Esophagus muscularis mucosa (tissue), 4 donors: ENCODE results near the gene INTS13. TPM values are rescaled to one million over a fixed set of nuclear protein-coding genes. Genes with fewer than 3 reads are reported as not detected.
"Not testable (repeated sequence)": the region's sequence is repeated elsewhere in the genome, so short reads cannot be mapped to it uniquely, and the experiment has no call there.

Experiments used
- DNase-seq: peaks from one replicate; pipeline ENCODE4 v3.0.0-alpha.2; 2017; ENCODE audit errors: extremely low spot score
- H3K27ac ChIP-seq, 4 donors: fragments of 200-600 bp; sonication (generic); replicated peaks in 1 of 4; 1 replicate in 3 of 4; 2 replicates in 1 of 4; pipeline ENCODE4 v1.5.1; 2016 to 2019; ENCODE audit warnings: mild to moderate bottlenecking in 1 of 4
- H3K27me3 ChIP-seq, 4 donors: fragments of 200-600 bp; sonication (generic); one replicate each; pipeline versions ENCODE4 v1.5.1 to v1.6.0; 2016 to 2019
- H3K36me3 ChIP-seq, 4 donors: fragments of 200-600 bp; sonication (generic); one replicate each; pipeline ENCODE4 v1.5.1; 2016 to 2019
- H3K4me1 ChIP-seq, 4 donors: fragments of 200-600 bp; sonication (generic); one replicate each; pipeline ENCODE4 v1.5.1; 2016 to 2019
- H3K4me3 ChIP-seq, 4 donors: fragments of 200-600 bp; sonication (generic); 1 replicate in 2 of 4; 2 replicates in 2 of 4; pipeline ENCODE4 v1.5.1; 2016 to 2019; ENCODE audit warnings: mild to moderate bottlenecking in 4 of 4, moderate library complexity in 1 of 4
- H3K9me3 ChIP-seq, 4 donors: fragments of 200-600 bp; sonication (generic); 1 replicate in 3 of 4; 2 replicates in 1 of 4; pipeline ENCODE4 v1.5.1; 2016 to 2019
- EP300 ChIP-seq: sonication (generic); formaldehyde crosslinking; IDR thresholded peaks from one replicate; pipeline ENCODE4 v1.6.1; 2017; ENCODE audit warnings: antibody characterized with exemption
- POLR2A ChIP-seq: fragments of 450-650 bp; IDR thresholded peaks from one replicate; pipeline ENCODE4 v1.6.1; 2017; ENCODE audit warnings: antibody characterized with exemption, moderate library complexity, mild to moderate bottlenecking, low read depth
- POLR2AphosphoS5 ChIP-seq, 2 donors: sonication (generic); formaldehyde crosslinking; IDR thresholded peaks; one replicate each; pipeline ENCODE4 v1.6.1; 2017; ENCODE audit warnings: antibody characterized with exemption in 2 of 2
- WGBS: methylation state at CpG from one replicate; pipeline ENCODE4 v1.1.5; 2018; 5-methylcytosine and 5-hydroxymethylcytosine counted together
- intact Hi-C: fragments of 100-400 bp; cut with DNase I; formaldehyde crosslinking; loops from one replicate; pipeline ENCODE4 v1.15.1; 2023
- total RNA-seq, 4 donors: library from RNA; depleted of rRNA; stranded (reverse); fragments of >200 nt; gene quantifications; one replicate each; pipeline versions ENCODE4 v1.1.0 to v1.2.1, GENCODE V29; 2016
- TF ChIP-seq, protein P1 (sequence below), 3 experiments: fragments of 200-600 bp in 2 of 3; fragments of 450-650 bp in 1 of 3; sonication (generic) in 2 of 3; IDR thresholded peaks; one replicate each; pipeline ENCODE4 v1.5.1; 2017 to 2019; ENCODE audit warnings: antibody characterized with exemption in 3 of 3, mild to moderate bottlenecking in 2 of 3, moderate library complexity in 1 of 3

INTS13 gene
- total RNA-seq, 4 donors from 2014 or later = 14.2 to 24.9 (median 22.7) TPM

DNA sequence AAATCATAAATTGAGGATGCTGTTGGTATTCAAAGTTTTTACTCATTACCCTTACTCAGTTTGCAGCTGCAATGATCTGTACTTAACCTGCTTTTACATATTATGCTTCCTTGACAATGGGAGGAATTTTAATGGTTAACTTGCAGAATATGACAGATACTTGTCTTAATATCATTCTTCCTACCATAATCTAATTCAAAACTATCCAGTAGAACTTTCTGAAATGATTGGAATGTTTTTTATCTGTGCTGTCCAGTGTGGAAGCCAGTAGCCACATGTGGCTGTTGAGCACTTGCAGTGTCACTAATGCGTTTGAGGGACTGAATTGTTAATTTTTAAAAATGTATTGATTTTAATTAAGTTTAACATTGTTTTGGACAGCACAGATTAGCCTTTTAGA lies 24.0 kb upstream of the INTS13 start:
- TF ChIP-seq, protein P1, sequence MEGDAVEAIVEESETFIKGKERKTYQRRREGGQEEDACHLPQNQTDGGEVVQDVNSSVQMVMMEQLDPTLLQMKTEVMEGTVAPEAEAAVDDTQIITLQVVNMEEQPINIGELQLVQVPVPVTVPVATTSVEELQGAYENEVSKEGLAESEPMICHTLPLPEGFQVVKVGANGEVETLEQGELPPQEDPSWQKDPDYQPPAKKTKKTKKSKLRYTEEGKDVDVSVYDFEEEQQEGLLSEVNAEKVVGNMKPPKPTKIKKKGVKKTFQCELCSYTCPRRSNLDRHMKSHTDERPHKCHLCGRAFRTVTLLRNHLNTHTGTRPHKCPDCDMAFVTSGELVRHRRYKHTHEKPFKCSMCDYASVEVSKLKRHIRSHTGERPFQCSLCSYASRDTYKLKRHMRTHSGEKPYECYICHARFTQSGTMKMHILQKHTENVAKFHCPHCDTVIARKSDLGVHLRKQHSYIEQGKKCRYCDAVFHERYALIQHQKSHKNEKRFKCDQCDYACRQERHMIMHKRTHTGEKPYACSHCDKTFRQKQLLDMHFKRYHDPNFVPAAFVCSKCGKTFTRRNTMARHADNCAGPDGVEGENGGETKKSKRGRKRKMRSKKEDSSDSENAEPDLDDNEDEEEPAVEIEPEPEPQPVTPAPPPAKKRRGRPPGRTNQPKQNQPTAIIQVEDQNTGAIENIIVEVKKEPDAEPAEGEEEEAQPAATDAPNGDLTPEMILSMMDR (IDR thresholded peaks at IDR 0.05) = no peak
- TF ChIP-seq EP300 (no peak), POLR2A (no peak), POLR2AphosphoS5 (IDR thresholded peaks at IDR 0.05) (no peak)
- H3K36me3 ChIP-seq = peaks cover 19 to 72% (median 55%) of the 10 kb centered on the region in 4 donors
- intact Hi-C loops = no loop called here

DNA sequence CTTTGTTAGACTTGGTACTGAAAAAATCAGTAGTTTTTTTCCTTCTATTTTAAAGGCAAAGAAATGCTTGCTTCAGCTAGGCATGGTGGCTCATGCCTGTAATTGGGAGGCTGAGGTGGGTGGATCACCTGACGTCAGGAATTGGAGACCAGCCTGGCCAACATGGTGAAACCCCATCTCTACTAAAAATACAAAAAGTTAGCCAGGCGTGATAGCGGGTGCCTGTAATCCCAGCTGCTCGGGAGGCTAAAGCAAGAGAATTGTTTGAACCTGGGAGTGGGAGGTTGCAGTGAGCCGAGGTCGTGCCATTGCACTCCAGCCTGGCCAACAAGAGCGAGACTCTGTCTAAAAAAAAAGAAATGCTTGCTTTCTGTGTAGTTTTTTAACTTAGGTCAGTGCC lies 23.6 kb upstream of the INTS13 start:
- H3K4me3 ChIP-seq, H3K9me3 ChIP-seq, H3K27me3 ChIP-seq, H3K27ac ChIP-seq, DNase-seq, intact Hi-C loops, H3K4me1 ChIP-seq: not testable (repeated sequence)
- peaks cover 23 to 72% (median 56%) of the 10 kb centered on the region in 4 donors for H3K36me3 ChIP-seq
- 97% methylated on average over 7 of the region's 7 CpGs for WGBS

More for the DNA sequence above, 24.0 kb upstream of the INTS13 start:
- Histone ChIP-seq H3K4me3 (no peak overlapping the region), H3K27ac (no peak overlapping the region), H3K4me1 (no peaks in the 10 kb centered on the region), H3K9me3 (no peaks in the 10 kb centered on the region), H3K27me3 (no peaks in the 10 kb centered on the region)
- no peak for DNase-seq
- 79% methylated on average over 1 of the region's 1 CpG for WGBS

DNA sequence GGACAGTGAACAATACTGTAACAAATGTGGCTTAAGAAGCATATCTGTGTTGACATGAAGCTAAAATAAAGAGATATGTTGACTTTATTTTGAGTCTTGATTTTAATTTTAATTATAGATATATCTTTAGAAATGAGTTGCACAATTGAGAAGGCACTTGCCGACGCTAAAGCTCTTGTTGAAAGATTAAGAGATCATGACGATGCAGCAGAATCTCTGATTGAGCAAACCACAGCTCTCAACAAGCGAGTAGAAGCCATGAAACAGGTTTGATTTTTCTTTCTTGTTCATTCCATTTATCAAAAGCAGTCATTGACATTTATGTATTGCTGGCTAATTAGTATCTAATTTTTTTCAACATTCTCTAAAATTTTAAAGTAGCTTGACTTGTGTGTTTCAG lies 16.2 kb upstream of the INTS13 start:
- 80% methylated on average over 4 of the region's 4 CpGs for WGBS
- intact Hi-C loops = no loop called here
- Histone ChIP-seq H3K36me3 (peaks cover 18 to 30% (median 21%) of the 10 kb centered on the region in 4 donors), H3K27ac (no peak overlapping the region), H3K27me3 (no peaks in the 10 kb centered on the region), H3K4me1 (peaks cover 0 to 19% (median 7%) of the 10 kb centered on the region in 4 donors), H3K9me3 (peaks cover 0 to 2% (median 0%) of the 10 kb centered on the region in 4 donors), H3K4me3 (no peak overlapping the region)
- TF ChIP-seq POLR2A (no peak), POLR2AphosphoS5 (IDR thresholded peaks at IDR 0.05) (no peak), EP300 (no peak)
- TF ChIP-seq, protein P1 (IDR thresholded peaks at IDR 0.05) = no peak
- DNase-seq = no peak

DNA sequence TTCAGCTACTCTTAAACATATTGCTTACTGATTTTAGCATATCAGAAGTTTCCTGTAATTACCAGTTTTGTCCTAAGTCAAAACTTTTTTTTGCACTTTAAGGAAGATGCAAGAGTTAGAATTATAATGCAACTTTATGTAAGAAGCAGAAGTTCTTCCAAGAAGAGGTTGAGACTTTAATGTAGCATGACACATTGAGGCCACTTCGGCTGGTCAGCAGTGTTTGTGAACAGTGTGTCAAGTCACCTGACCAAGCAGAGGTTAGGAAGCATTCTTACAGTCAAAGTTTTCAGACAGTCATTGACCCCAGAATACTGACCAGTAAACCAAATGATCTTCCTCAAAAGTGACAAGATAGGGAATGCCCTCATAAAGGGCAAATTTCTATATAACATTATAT lies 15.7 kb upstream of the INTS13 start:
- Histone ChIP-seq H3K27me3 (no peaks in the 10 kb centered on the region), H3K36me3 (peaks cover 17 to 26% (median 21%) of the 10 kb centered on the region in 4 donors), H3K4me1 (peaks cover 0 to 19% (median 7%) of the 10 kb centered on the region in 4 donors), H3K4me3 (no peak overlapping the region), H3K27ac (no peak overlapping the region), H3K9me3 (peaks cover 0 to 7% (median under 1%) of the 10 kb centered on the region in 4 donors)
- DNase-seq = no peak
- no peak for TF ChIP-seq EP300
- TF ChIP-seq, protein P1 (IDR thresholded peaks at IDR 0.05) = no peak
- no peak for TF ChIP-seq POLR2A
- no peak for TF ChIP-seq POLR2AphosphoS5 (IDR thresholded peaks at IDR 0.05)
- intact Hi-C loops = no loop called here
- WGBS = 30% methylated on average over 1 of the region's 1 CpG

DNA sequence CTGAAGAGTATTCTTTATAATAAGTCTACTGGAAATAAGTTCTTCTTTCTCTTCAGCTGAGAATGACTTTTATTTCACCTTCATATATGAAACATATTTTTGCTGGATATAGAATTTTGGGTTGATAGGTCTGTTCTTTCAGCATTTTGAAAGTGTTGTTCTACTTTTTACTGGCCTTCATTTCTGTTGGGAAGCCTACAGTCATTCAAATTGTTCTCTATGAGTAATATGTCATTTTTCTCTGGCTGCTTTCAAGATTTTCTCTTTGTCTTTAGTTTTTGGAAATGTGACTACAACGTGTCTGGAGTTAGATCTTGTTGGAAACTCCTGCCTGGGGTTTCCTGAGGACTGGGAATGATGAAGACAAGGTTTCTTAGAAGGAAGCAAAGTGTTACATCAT lies 10.5 kb upstream of the INTS13 start:
- Histone ChIP-seq H3K9me3 (peaks cover 0 to 10% (median 5%) of the 10 kb centered on the region in 4 donors), H3K4me1 (peaks cover 0 to 19% (median 4%) of the 10 kb centered on the region in 4 donors), H3K36me3 (peaks cover 0 to 4% (median 0%) of the 10 kb centered on the region in 4 donors), H3K27me3 (no peaks in the 10 kb centered on the region), H3K4me3 (no peak overlapping the region), H3K27ac (no peak overlapping the region)
- 85% methylated on average over 1 of the region's 1 CpG for WGBS
- TF ChIP-seq EP300 (no peak), POLR2A (no peak), POLR2AphosphoS5 (IDR thresholded peaks at IDR 0.05) (no peak)
- TF ChIP-seq, protein P1 (IDR thresholded peaks at IDR 0.05) = no peak
- no peak for DNase-seq
- intact Hi-C loops = no loop called here
